ENCODE results near the gene WWOX. TPM values are rescaled to one million over a fixed set of nuclear protein-coding genes. Genes with fewer than 3 reads are reported as not detected.

Gene WWOX
- total and polyA plus RNA-seq, 2 donors (not counting 3 experiments of a cell fraction or from before 2014, with no cell fraction given) = 6.2 to 12.5 TPM

- H3K4me2 ChIP-seq (ENCODE audit: insufficient read depth, low read length) = no peak overlapping the region
- no peaks in the 10 kb centered on the region for H3K27me3 ChIP-seq (ENCODE audit: control insufficient read depth in 2 of 2, insufficient read depth in 2 of 2, low read length in 2 of 2)
- no peak overlapping the region for H3K27ac ChIP-seq (ENCODE audit: insufficient read depth, low read depth, low read length)
- ChIA-PET POLR2A (no interaction called here), CTCF (no interaction called here)
- H3K79me2 ChIP-seq (ENCODE audit: control insufficient read depth, insufficient read depth, low read length) = no peaks in the 10 kb centered on the region
- no peak overlapping the region for H2AFZ ChIP-seq (ENCODE audit: low read depth, low read length)
- H4K20me1 ChIP-seq (replicated peaks; ENCODE audit: control insufficient read depth, extremely low read depth, insufficient read depth, low read length) = no peaks in the 10 kb centered on the region
- DNase-seq (ENCODE audit: low read depth, low spot score) (no peak), FAIRE-seq (no peak)
- no peak overlapping the region for H3K4me3 ChIP-seq (replicated peaks in 1 of 3; ENCODE audit: insufficient read depth in 1 of 3, low read depth in 1 of 3, low read length in 3 of 3)
- H3K9ac ChIP-seq (replicated peaks; ENCODE audit: extremely low read depth, insufficient read depth, low read length) = no peak overlapping the region
- intact Hi-C loops (cut with micrococcal nuclease) (loop anchor here (5.0 kb wide), 1 partner anchor 509 kb away; no protein-coding TSS in a partner anchor), dilution Hi-C loops (cut with MboI; ENCODE audit: extremely low pct_ligation_motif_present, low sequenced_read_pairs) (no loop called here)
- no peaks in the 10 kb centered on the region for H3K9me3 ChIP-seq (replicated peaks; ENCODE audit: control insufficient read depth, insufficient read depth, low read length)
- no peak for TF ChIP-seq CTCF (IDR thresholded peaks at IDR 0.05; ENCODE audit: extremely low read depth in 1 of 2, insufficient read depth in 1 of 2, low read depth in 1 of 2, low read length in 2 of 2)
- TF ChIP-seq JUN (IDR thresholded peaks at IDR 0.05; ENCODE audit: borderline replicate concordance, insufficient read depth, insufficient read length, low read depth) = no peak
- TF ChIP-seq POLR2A (IDR thresholded peaks at IDR 0.05; ENCODE audit: low read depth, low read length) = no peak
- no peaks in the 10 kb centered on the region for H3K9me1 ChIP-seq (replicated peaks; ENCODE audit: control insufficient read depth, extremely low read depth, insufficient read depth, low read length)
- peaks cover 9% of the 10 kb centered on the region for H3K4me1 ChIP-seq (ENCODE audit: control insufficient read depth, extremely low read depth, insufficient read depth, low read length)
- no TSS peak for BruUV-seq (replicated peaks)
- H3K36me3 ChIP-seq (ENCODE audit: control insufficient read depth in 2 of 2, extremely low read depth in 1 of 2, insufficient read depth in 2 of 2, low read length in 2 of 2) = no peaks in the 10 kb centered on the region
Observed at GRCh38 chr16:78096386-78096785, 3.1 kb upstream of the WWOX start.

DNA sequence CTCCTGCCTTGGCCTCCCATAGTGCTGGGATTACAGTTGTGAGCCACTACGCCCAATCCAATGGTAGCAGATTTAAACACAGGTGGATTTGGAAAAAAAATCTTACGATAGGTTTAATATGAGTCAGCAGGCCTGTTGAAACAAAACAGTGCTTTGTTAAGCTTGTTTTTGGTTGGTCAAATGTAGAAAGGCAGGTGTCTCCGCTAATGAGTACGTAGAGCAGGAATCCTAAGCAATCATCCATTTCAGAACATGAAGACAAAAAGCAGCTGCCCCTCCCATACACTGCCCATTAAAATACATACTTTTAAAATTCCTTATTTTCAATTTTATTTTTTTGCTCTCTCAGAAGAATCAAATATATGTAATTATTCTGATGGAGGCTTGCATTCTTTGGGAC lies 1.9 kb upstream of the WWOX start:
- Histone ChIP-seq H2AFZ (ENCODE audit: low read depth, low read length) (no peak overlapping the region), H3K36me3 (ENCODE audit: control insufficient read depth in 2 of 2, extremely low read depth in 1 of 2, insufficient read depth in 2 of 2, low read length in 2 of 2) (no peaks in the 10 kb centered on the region), H3K4me2 (ENCODE audit: insufficient read depth, low read length) (no peak overlapping the region), H3K27me3 (ENCODE audit: control insufficient read depth in 2 of 2, insufficient read depth in 2 of 2, low read length in 2 of 2) (no peaks in the 10 kb centered on the region), H3K9me3 (replicated peaks; ENCODE audit: control insufficient read depth, insufficient read depth, low read length) (no peaks in the 10 kb centered on the region), H3K9me1 (replicated peaks; ENCODE audit: control insufficient read depth, extremely low read depth, insufficient read depth, low read length) (no peaks in the 10 kb centered on the region), H3K9ac (replicated peaks; ENCODE audit: extremely low read depth, insufficient read depth, low read length) (no peak overlapping the region), H3K79me2 (ENCODE audit: control insufficient read depth, insufficient read depth, low read length) (no peaks in the 10 kb centered on the region), H4K20me1 (replicated peaks; ENCODE audit: control insufficient read depth, extremely low read depth, insufficient read depth, low read length) (no peaks in the 10 kb centered on the region), H3K4me3 (replicated peaks in 1 of 3; ENCODE audit: insufficient read depth in 1 of 3, low read depth in 1 of 3, low read length in 3 of 3) (no peak overlapping the region), H3K27ac (ENCODE audit: insufficient read depth, low read depth, low read length) (no peak overlapping the region), H3K4me1 (ENCODE audit: control insufficient read depth, extremely low read depth, insufficient read depth, low read length) (peaks cover 9% of the 10 kb centered on the region)
- BruUV-seq (replicated peaks) = no TSS peak
- TF ChIP-seq EZH2 (IDR thresholded peaks at IDR 0.05; ENCODE audit: borderline replicate concordance, low read depth, low read length, severe bottlenecking) (no peak), MYC (IDR thresholded peaks at IDR 0.05; ENCODE audit: low read depth, low read length) (no peak), JUN (IDR thresholded peaks at IDR 0.05; ENCODE audit: borderline replicate concordance, insufficient read depth, insufficient read length, low read depth) (no peak), GATA2 (IDR thresholded peaks at IDR 0.05; ENCODE audit: insufficient read depth, insufficient read length, low read depth, low read length) (no peak), POLR2A (IDR thresholded peaks at IDR 0.05; ENCODE audit: low read depth, low read length) (no peak), POLR2AphosphoS5 (IDR thresholded peaks at IDR 0.05; ENCODE audit: insufficient read depth, low read depth, low read length) (no peak), FOS (IDR thresholded peaks at IDR 0.05; ENCODE audit: borderline replicate concordance, insufficient read depth, low read length) (no peak)
- TF ChIP-seq, protein P1, sequence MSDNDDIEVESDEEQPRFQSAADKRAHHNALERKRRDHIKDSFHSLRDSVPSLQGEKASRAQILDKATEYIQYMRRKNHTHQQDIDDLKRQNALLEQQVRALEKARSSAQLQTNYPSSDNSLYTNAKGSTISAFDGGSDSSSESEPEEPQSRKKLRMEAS (IDR thresholded peaks at IDR 0.05; ENCODE audit: insufficient read depth, insufficient read length) = no peak
- intact Hi-C loops (cut with micrococcal nuclease) = loop anchor here (5.0 kb wide), 1 partner anchor 510 kb away; no protein-coding TSS in a partner anchor
- dilution Hi-C loops (cut with MboI; ENCODE audit: extremely low pct_ligation_motif_present, low sequenced_read_pairs) = no loop called here
- FAIRE-seq (no peak), DNase-seq (ENCODE audit: low read depth, low spot score) (no peak)
- ChIA-PET CTCF (interaction anchor here (0.7 kb wide), 1 partner anchor 94 kb away, joined by 3 read pairs; no protein-coding TSS in a partner anchor), POLR2A (no interaction called here)
